Uterus (tissue), 4 donors: ENCODE measurements around the gene PAPPA2. TPM values are rescaled to one million over a fixed set of nuclear protein-coding genes. Genes with fewer than 3 reads are reported as not detected.
A peak's percentile ranks its signal among the peaks of the same experiment; 100 is the strongest.

Source experiments
- DNase-seq, 2 donors: peaks; one replicate each; pipeline ENCODE4 v3.0.0-alpha.2; 2019 to 2020
- H3K27ac ChIP-seq, 2 donors: fragments of 200-600 bp; sonication (generic); 1 replicate in 1 of 2; 2 replicates in 1 of 2; pipeline ENCODE4 v1.5.1; 2016 to 2018
- H3K27me3 ChIP-seq, 2 donors: fragments of 200-600 bp; sonication (generic); one replicate each; pipeline ENCODE4 v1.5.1; 2018 to 2019; ENCODE audit warnings: control low read depth in 1 of 2
- H3K36me3 ChIP-seq, 2 donors: fragments of 200-600 bp; sonication (generic); one replicate each; pipeline ENCODE4 v1.5.1; 2019; ENCODE audit warnings: control low read depth in 1 of 2
- H3K4me1 ChIP-seq, 2 donors: fragments of 200-600 bp; sonication (generic); one replicate each; pipeline ENCODE4 v1.5.1; 2018 to 2019; ENCODE audit warnings: control low read depth in 1 of 2
- H3K4me3 ChIP-seq, 2 donors: fragments of 200-600 bp; sonication (generic); 1 replicate in 1 of 2; 2 replicates in 1 of 2; pipeline ENCODE4 v1.5.1; 2018 to 2019; ENCODE audit warnings: mild to moderate bottlenecking in 1 of 2
- H3K9me3 ChIP-seq, 2 donors: fragments of 200-600 bp; sonication (generic); one replicate each; pipeline ENCODE4 v1.5.1; 2019; ENCODE audit warnings: control low read depth in 1 of 2
- POLR2A ChIP-seq, 2 donors: fragments of 450-650 bp; IDR thresholded peaks; one replicate each; pipeline ENCODE4 v1.6.1; 2016; ENCODE audit warnings: antibody characterized with exemption in 2 of 2, mild to moderate bottlenecking in 1 of 2, moderate library complexity in 1 of 2
- intact Hi-C: fragments of 100-400 bp; cut with DNase I; formaldehyde crosslinking; loops from one replicate; pipeline ENCODE4 v1.15.1; 2023; ENCODE audit warnings: low total_unique reads
- total RNA-seq, 4 donors: library from RNA; depleted of rRNA in 3 of 4; stranded (reverse); fragments of >200 nt in 3 of 4; gene quantifications; one replicate each; pipeline versions ENCODE4 v1.1.0 to v1.2.4, GENCODE V29; 2014 to 2023
- TF ChIP-seq, protein P1 (sequence below), 4 experiments: fragments of 200-600 bp in 2 of 4; fragments of 450-650 bp in 2 of 4; sonication (generic) in 2 of 4; IDR thresholded peaks; one replicate each; pipeline ENCODE4 v1.5.1; 2016 to 2019; ENCODE audit warnings: antibody characterized with exemption in 4 of 4, mild to moderate bottlenecking in 2 of 4, moderate library complexity in 1 of 4
- donor health status: DM: yes; HTN: yes; CAD: no.

PAPPA2 gene
- total RNA-seq, 4 donors from 2014 or later: 0.51 to 4.0 (median 0.73) TPM; not detected in 1

DNA sequence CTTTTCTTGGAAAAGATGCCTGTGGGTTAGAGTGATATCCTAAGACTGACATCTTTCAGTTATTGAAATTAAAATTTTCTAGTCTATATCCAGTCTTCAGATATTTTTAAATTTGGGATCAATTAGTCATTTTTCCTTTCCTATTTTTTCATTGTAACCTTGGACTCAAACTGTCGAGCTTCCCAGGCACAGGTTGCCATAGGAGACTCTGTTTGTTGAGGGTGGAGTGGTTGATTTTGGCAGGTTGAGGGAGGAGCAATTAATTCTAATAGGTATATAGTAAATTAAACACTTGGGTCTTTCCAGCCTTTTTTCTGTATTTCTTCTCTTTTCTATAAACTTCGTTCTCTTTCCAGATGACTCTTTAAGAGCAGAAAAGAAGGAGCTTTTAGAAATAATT is 374.7 kb downstream of the PAPPA2 start:
- Histone ChIP-seq H3K27ac (no peak overlapping the region), H3K27me3 (no peaks in the 10 kb centered on the region), H3K36me3 (no peaks in the 10 kb centered on the region), H3K9me3 (no peaks in the 10 kb centered on the region), H3K4me1 (no peaks in the 10 kb centered on the region), H3K4me3 (no peak overlapping the region)
- no peak for TF ChIP-seq POLR2A (IDR thresholded peaks at IDR 0.05)
- TF ChIP-seq, protein P1, sequence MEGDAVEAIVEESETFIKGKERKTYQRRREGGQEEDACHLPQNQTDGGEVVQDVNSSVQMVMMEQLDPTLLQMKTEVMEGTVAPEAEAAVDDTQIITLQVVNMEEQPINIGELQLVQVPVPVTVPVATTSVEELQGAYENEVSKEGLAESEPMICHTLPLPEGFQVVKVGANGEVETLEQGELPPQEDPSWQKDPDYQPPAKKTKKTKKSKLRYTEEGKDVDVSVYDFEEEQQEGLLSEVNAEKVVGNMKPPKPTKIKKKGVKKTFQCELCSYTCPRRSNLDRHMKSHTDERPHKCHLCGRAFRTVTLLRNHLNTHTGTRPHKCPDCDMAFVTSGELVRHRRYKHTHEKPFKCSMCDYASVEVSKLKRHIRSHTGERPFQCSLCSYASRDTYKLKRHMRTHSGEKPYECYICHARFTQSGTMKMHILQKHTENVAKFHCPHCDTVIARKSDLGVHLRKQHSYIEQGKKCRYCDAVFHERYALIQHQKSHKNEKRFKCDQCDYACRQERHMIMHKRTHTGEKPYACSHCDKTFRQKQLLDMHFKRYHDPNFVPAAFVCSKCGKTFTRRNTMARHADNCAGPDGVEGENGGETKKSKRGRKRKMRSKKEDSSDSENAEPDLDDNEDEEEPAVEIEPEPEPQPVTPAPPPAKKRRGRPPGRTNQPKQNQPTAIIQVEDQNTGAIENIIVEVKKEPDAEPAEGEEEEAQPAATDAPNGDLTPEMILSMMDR (IDR thresholded peaks at IDR 0.05): no peak
- no peak for DNase-seq
- intact Hi-C loops: no loop called here

DNA sequence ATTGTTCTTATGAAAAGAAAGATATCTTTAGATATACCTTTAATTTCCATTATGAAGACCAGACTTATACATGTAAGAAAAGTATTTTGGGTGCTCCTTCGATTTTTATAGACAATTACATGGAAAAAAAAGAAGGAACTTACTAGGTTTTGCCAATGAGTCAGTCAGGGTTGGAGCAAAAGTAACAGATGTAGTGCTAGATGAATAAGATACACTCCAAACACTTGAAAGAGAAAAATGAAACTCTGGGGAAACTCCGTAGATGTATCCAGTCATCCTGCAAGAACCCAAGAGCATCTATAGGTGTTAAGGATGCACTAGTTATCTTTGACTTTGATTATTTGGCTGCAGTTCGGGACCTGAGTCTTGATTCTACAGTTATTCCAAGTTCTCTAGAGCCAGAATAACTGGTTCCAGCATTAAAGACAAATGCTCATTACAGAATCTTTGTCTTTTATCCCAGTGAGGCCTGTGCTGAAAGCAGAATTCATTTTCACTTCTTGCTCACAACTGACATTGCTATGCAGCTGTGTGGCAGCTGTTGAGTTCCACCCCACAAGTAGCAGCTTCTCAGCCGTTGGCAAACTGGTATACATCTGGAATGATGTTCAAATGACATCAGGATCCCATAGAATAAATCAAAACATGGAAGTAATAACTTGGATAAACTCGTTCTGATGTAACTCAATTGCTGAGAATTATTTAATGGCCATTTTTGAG is 375.5 kb downstream of the PAPPA2 start:
- Histone ChIP-seq H3K4me1 (no peaks in the 10 kb centered on the region), H3K27ac (no peak overlapping the region), H3K9me3 (no peaks in the 10 kb centered on the region), H3K36me3 (no peaks in the 10 kb centered on the region), H3K4me3 (no peak overlapping the region), H3K27me3 (no peaks in the 10 kb centered on the region)
- no peak for DNase-seq
- no peak for TF ChIP-seq POLR2A (IDR thresholded peaks at IDR 0.05)
- TF ChIP-seq, protein P1 (IDR thresholded peaks at IDR 0.05): no peak
- intact Hi-C loops: no loop called here

DNA sequence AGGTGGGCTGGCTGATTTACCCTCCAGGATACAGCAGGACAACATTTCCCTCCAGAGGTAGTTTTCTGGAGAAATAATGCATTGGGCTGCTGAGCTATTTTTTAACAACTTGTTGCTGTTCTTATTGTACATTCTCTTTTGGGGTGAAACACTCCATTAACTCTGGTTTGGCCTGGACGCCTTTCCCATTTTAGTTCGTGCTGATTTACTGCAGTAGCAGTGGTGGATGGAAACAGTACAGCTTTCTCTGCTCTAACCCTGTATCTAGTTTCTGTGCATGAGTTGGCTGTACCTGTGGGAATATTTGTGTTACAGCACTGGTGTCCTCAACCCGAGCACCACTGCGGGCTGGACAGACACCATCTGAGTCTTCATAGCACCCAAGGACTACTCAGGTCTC is 376.2 kb downstream of the PAPPA2 start:
- Histone ChIP-seq H3K4me3 (no peak overlapping the region), H3K4me1 (no peaks in the 10 kb centered on the region), H3K36me3 (no peaks in the 10 kb centered on the region), H3K27ac (no peak overlapping the region), H3K27me3 (no peaks in the 10 kb centered on the region), H3K9me3 (no peaks in the 10 kb centered on the region)
- intact Hi-C loops: no loop called here
- TF ChIP-seq, protein P1 (IDR thresholded peaks at IDR 0.05): no peak
- no peak for TF ChIP-seq POLR2A (IDR thresholded peaks at IDR 0.05)
- no peak for DNase-seq

DNA sequence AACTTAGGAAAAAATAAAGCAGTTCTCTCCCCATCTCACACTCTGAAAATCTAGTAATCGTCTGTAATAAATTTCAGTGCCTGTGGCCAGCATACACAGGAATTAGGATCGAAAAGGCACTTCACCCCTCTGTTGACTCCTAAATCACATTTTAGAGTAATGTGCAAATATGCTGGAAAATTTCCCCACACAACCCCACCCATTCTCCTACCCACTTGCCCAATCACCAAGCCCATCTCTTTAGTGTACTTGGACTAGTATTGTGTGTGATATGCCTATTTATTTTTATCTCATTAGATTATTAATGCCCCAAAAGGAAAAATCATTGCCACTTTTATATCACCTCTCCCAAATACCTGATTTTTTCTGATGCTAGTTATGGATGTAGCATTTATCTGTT is 378.3 kb downstream of the PAPPA2 start:
- intact Hi-C loops: no loop called here
- DNase-seq: no peak
- Histone ChIP-seq H3K4me1 (no peaks in the 10 kb centered on the region), H3K27ac (no peak overlapping the region), H3K9me3 (no peaks in the 10 kb centered on the region), H3K27me3 (no peaks in the 10 kb centered on the region), H3K4me3 (no peak overlapping the region), H3K36me3 (no peaks in the 10 kb centered on the region)
- TF ChIP-seq, protein P1 (IDR thresholded peaks at IDR 0.05): no peak
- TF ChIP-seq POLR2A (IDR thresholded peaks at IDR 0.05): no peak

DNA sequence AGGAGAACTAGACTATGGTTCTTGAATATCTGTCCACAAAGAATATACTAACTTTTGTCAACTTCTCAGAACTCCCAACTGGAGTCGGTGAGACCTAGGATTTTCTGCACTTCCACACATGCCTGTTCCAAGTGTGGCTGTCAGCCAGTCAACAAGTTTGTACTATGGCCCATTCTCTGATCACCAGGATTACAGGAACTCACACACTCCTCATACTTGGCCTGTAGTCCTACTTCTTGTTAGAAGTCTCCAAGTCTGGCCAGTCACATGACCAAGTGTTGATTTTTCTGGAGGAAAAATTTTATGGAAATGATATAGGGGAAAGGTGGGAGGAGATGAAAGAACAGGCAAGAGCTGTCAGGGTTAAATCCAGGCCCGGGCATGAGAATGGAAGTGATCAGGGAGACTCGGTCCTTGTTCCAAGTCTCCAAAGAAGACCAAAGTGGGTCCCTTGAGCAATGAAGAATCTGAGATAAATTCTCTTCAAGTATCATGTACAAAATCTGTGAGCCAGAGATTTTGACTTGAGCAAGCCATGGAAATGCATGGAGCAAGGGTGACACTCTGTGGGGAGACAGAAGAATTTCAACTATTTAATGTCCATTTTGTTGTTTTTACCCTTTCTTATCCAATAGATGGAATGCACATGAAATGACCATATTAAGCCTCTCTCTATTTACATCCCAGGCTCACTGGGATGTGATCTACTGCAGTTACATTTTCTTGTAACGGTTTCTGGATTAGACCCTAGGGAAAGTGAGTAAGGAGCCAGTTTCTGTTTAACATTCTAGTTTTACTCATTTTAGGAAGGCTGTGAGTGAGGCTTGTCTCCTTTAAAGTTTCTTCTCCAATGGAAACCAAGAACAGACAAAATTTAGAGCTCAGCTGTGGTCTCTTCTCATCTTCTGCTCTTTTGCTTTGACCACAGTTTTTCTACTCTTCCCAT is 380.6 kb downstream of the PAPPA2 start:
- no peak overlapping the region for H3K4me3 ChIP-seq
- H3K27me3 ChIP-seq: no peaks in the 10 kb centered on the region
- H3K4me1 ChIP-seq: no peaks in the 10 kb centered on the region
- intact Hi-C loops: no loop called here
- H3K27ac ChIP-seq: peak overlapping the region in 1 of 2 donors; percentile 38
- TF ChIP-seq, protein P1 (IDR thresholded peaks at IDR 0.05): peak; percentile 46 to 77 (median 56)
- TF ChIP-seq POLR2A (IDR thresholded peaks at IDR 0.05): no peak
- no peaks in the 10 kb centered on the region for H3K9me3 ChIP-seq
- no peaks in the 10 kb centered on the region for H3K36me3 ChIP-seq
- DNase-seq: peak; percentile 17 to 52
